Dendritic cell treated with granulocyte-macrophage colony-stimulating factor and Interleukin-4, amounts not matched to agents 40 ng/mL and 50 ng/mL, for 4 days (primary cell): ENCODE measurements around the gene GLB1L.
A peak's percentile ranks its signal among the peaks of the same experiment; 100 is the strongest.

Experiments used
- H3K27ac Mint-ChIP-seq: one replicate; pipeline ENCODE4 v1.8.0; 2022; ENCODE audit warnings: mild to moderate bottlenecking, mixed read lengths
- H3K27me3 Mint-ChIP-seq: one replicate; pipeline ENCODE4 v1.8.0; 2022; ENCODE audit warnings: mild to moderate bottlenecking, mixed read lengths
- H3K36me3 Mint-ChIP-seq: one replicate; pipeline ENCODE4 v1.8.0; 2022; ENCODE audit warnings: low read depth, mixed read lengths
- H3K4me1 Mint-ChIP-seq: one replicate; pipeline ENCODE4 v1.8.0; 2022; ENCODE audit warnings: low read depth, mixed read lengths
- H3K4me3 Mint-ChIP-seq: one replicate; pipeline ENCODE4 v1.8.0; 2022; ENCODE audit warnings: mild to moderate bottlenecking, moderate library complexity, mixed read lengths
- H3K9me3 Mint-ChIP-seq: one replicate; pipeline ENCODE4 v1.8.0; 2022; ENCODE audit warnings: mixed read lengths
- intact Hi-C: fragments of 100-400 bp; cut with micrococcal nuclease; formaldehyde crosslinking; loops from one replicate; pipeline ENCODE4 v1.15.0; 2022

GLB1L gene

GRCh38 chr2:219234331-219234730 lies 10.9 kb downstream of the GLB1L start:
- Mint-ChIP-seq H3K4me1 (peaks cover 16% of the 10 kb centered on the region), H3K27ac (no peak overlapping the region), H3K4me3 (no peak overlapping the region), H3K36me3 (peaks cover 89% of the 10 kb centered on the region), H3K9me3 (no peaks in the 10 kb centered on the region), H3K27me3 (no peaks in the 10 kb centered on the region)
- intact Hi-C loops, result no loop called here

DNA sequence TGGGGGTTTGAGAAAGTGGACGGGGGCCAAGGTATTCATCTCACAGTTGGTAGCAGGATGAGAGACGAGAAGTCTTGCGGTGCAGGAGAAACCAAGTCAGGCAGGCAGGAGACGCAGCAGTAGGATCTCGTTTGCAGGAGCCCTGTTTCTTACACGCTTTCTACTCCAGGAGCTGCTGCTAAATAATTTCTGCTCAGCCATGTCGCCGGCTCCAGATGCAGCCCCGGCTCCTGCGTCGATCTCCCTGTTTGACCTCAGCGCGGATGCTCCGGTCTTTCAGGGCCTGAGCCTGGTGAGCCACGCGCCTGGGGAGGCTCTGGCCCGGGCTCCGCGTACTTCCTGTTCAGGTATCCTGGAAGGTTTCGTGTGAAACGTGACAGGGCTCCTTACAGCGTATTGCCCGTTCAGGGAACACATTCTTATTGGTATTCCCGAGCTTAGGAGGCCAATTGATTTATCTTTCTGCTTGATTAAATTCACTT lies 15.1 kb downstream of the GLB1L start:
- intact Hi-C loops, result no loop called here
- Mint-ChIP-seq H3K9me3 (no peaks in the 10 kb centered on the region), H3K27me3 (peaks cover 6% of the 10 kb centered on the region), H3K4me1 (peaks cover 48% of the 10 kb centered on the region), H3K36me3 (peaks cover 85% of the 10 kb centered on the region), H3K4me3 (peak overlapping the region; percentile 92), H3K27ac (peak overlapping the region; percentile 93)

GRCh38 chr2:219229305-219230058 lies 15.8 kb downstream of the GLB1L start, which contains the start of the genes ANKZF1 and ATG9A:
Gene ANKZF1 (plus strand): TSS chr2:219229806. CDS start chr2:219230258, 452 bp downstream.
Gene ATG9A (minus strand): TSS chr2:219229636. CDS start chr2:219228024, 1,612 bp downstream.
- peak within 1 kb of the TSS; percentile 92 for H3K4me3 Mint-ChIP-seq
- peaks cover 85% of the 10 kb centered on the region for H3K36me3 Mint-ChIP-seq
- no peaks in the 10 kb centered on the region for H3K9me3 Mint-ChIP-seq
- peak within 1 kb of the TSS; percentile 93 for H3K27ac Mint-ChIP-seq
- H3K27me3 Mint-ChIP-seq, result peaks cover 10% of the 10 kb centered on the region
- peaks cover 54% of the 10 kb centered on the region for H3K4me1 Mint-ChIP-seq
- intact Hi-C loops, result loop anchor here (2.0 kb wide), 1 partner anchor 15 kb away; the partner anchor contains the start of genes GLB1L and STK16

GRCh38 chr2:219228911-219229304 lies 16.3 kb downstream of the GLB1L start:
- peaks cover 56% of the 10 kb centered on the region for H3K4me1 Mint-ChIP-seq

GRCh38 chr2:219228041-219228910 lies 17.0 kb downstream of the GLB1L start:
- peaks cover 85% of the 10 kb centered on the region for H3K36me3 Mint-ChIP-seq

More at GRCh38 chr2:219228911-219229304, 16.3 kb downstream of the GLB1L start:
- Mint-ChIP-seq H3K36me3 (peaks cover 85% of the 10 kb centered on the region), H3K27ac (peak overlapping the region; percentile 93), H3K27me3 (peaks cover 16% of the 10 kb centered on the region), H3K9me3 (no peaks in the 10 kb centered on the region), H3K4me3 (peak overlapping the region; percentile 92)
- intact Hi-C loops, result loop anchor here (2.0 kb wide), 1 partner anchor 16 kb away; the partner anchor contains the start of genes GLB1L and STK16

GRCh38 chr2:219225350-219225749 lies 19.9 kb downstream of the GLB1L start:
- Mint-ChIP-seq H3K27me3 (peaks cover 39% of the 10 kb centered on the region), H3K36me3 (peaks cover 96% of the 10 kb centered on the region), H3K4me1 (peaks cover 62% of the 10 kb centered on the region), H3K27ac (peak overlapping the region; percentile 73), H3K9me3 (no peaks in the 10 kb centered on the region), H3K4me3 (peak overlapping the region; percentile 37)
- intact Hi-C loops, result no loop called here

More at GRCh38 chr2:219228041-219228910, 17.0 kb downstream of the GLB1L start:
- H3K4me1 Mint-ChIP-seq, result peaks cover 56% of the 10 kb centered on the region
- H3K4me3 Mint-ChIP-seq, result peak overlapping the region; percentile 92
- intact Hi-C loops, result loop anchor here (2.0 kb wide), 1 partner anchor 17 kb away; the partner anchor contains the start of genes GLB1L and STK16
- H3K27ac Mint-ChIP-seq, result peak overlapping the region; percentile 93
- H3K9me3 Mint-ChIP-seq, result no peaks in the 10 kb centered on the region
- H3K27me3 Mint-ChIP-seq, result peaks cover 22% of the 10 kb centered on the region

DNA sequence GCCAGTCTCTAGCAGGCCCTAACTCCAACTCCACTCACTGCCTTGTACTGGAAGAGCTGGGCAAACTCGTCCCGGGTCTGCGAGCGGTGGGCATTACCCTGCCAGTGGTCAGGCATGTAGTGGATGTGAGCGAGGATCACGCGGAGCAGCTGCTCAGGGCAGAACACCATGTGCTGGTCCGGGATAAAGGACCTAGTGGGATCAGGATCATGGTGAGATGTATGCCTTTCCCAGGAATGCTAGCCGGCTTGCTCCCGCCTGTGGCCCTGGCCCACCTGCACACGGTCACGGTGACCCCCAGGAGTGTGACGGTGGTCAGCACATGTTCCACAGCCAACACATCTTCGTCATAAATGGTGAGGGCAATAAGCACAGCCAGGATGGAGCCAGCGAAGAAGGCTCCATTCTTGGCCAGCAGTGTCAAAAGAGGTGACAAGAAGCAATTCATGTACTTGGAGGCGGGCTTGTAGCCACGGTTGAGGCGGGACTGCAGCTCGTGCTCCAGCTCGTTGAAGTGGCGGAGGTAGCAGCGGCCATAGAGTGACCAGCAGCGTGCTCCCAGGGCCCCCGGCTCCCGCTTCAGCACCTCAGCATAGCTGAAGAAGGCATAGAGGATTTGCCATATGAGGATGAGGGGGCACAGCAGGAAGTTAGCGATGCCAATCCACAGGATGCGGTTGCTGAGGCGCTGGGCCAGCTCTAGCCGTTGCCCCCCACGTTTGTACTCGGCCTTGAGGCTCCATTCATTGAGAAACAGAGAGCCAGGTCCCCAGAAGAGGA lies 21.2 kb downstream of the GLB1L start:
- peaks cover 70% of the 10 kb centered on the region for H3K4me1 Mint-ChIP-seq
- H3K27ac Mint-ChIP-seq, result peak overlapping the region; percentile 73
- H3K9me3 Mint-ChIP-seq, result no peaks in the 10 kb centered on the region
- intact Hi-C loops, result no loop called here
- peaks cover 95% of the 10 kb centered on the region for H3K36me3 Mint-ChIP-seq
- no peak overlapping the region for H3K4me3 Mint-ChIP-seq
- peaks cover 42% of the 10 kb centered on the region for H3K27me3 Mint-ChIP-seq

DNA sequence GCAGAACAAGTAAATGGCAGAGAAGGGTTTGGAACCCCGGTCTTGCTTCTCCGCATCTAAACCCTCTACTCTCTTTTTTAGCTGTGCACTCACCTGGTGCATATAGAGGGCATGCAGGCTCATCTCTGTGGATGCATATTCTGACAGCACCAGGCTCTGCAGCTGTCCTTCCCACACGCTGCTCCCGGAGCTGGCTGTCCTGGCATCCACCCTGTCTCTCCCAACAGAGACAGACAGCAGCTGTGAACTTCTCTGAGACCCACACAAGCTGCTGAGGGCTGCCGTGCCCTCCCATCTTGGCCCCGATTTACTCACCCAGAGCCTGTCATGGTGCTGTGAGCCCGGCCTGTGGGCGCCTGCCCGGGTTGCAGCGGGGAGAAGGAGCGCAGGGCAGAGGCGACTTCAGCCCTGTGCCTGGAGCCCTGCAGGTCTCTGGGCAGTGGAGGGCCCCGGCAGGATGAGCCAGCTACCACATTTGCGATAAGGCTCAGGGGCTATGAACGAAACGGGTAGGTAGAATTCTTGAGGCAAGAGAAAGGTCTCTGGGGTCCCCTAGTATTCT lies 23.2 kb downstream of the GLB1L start:
- H3K27ac Mint-ChIP-seq, result peak overlapping the region; percentile 1
- H3K4me1 Mint-ChIP-seq, result peaks cover 68% of the 10 kb centered on the region
- no peak overlapping the region for H3K4me3 Mint-ChIP-seq
- peaks cover 79% of the 10 kb centered on the region for H3K36me3 Mint-ChIP-seq
- peaks cover 35% of the 10 kb centered on the region for H3K27me3 Mint-ChIP-seq
- no peaks in the 10 kb centered on the region for H3K9me3 Mint-ChIP-seq
- intact Hi-C loops, result no loop called here

DNA sequence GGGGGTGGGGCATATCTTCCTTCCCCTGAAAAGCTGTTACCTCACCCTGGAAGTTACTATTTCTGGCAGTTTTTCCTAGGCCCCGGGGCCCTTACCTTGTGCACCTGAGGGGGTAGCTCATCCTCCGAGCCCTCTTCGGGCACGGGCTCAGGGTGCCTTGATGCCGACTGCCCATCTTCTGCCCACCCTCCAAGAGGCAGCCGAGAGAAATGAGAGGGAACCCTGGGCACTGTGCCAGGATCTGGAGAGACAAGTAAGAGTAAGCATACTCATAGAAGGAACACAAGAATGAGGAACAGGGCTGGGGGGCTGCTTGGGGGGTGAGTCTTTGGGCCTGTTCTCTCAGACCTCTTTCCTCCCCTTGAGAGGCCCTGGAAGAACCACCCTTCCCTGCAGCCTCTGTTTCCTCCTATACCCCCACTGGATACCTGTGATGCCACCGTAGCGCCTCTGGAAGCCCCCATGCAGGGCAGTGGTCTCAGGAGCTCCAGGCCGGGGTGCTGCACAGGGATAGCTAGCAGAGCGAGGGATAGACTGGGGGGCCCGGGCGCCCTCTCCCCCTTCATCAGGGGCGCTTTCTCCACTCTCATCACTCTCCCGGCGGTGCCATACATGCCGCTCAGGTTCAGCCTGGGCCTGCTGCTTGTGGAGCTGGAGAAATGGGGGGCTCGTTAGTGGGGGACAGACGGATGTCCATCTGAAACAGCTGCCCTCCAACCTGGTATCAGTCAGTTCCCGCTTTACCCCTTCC lies 24.4 kb downstream of the GLB1L start:
- intact Hi-C loops, result no loop called here
- peaks cover 70% of the 10 kb centered on the region for H3K4me1 Mint-ChIP-seq
- no peak overlapping the region for H3K4me3 Mint-ChIP-seq
- H3K27me3 Mint-ChIP-seq, result peaks cover 47% of the 10 kb centered on the region
- peaks cover 78% of the 10 kb centered on the region for H3K36me3 Mint-ChIP-seq
- H3K9me3 Mint-ChIP-seq, result no peaks in the 10 kb centered on the region
- peak overlapping the region; percentile 13 for H3K27ac Mint-ChIP-seq

GRCh38 chr2:219219784-219220532 lies 25.3 kb downstream of the GLB1L start:
- Mint-ChIP-seq H3K9me3 (no peaks in the 10 kb centered on the region), H3K27me3 (peaks cover 48% of the 10 kb centered on the region), H3K4me3 (no peak overlapping the region), H3K27ac (peak overlapping the region; percentile 94), H3K4me1 (peaks cover 63% of the 10 kb centered on the region), H3K36me3 (peaks cover 74% of the 10 kb centered on the region)
- intact Hi-C loops, result loop anchor here (2.0 to 5.0 kb wide), 2 partner anchors 32 to 59 kb away; partner anchors contain the start of genes NHEJ1, TUBA4A and TUBA4B

DNA sequence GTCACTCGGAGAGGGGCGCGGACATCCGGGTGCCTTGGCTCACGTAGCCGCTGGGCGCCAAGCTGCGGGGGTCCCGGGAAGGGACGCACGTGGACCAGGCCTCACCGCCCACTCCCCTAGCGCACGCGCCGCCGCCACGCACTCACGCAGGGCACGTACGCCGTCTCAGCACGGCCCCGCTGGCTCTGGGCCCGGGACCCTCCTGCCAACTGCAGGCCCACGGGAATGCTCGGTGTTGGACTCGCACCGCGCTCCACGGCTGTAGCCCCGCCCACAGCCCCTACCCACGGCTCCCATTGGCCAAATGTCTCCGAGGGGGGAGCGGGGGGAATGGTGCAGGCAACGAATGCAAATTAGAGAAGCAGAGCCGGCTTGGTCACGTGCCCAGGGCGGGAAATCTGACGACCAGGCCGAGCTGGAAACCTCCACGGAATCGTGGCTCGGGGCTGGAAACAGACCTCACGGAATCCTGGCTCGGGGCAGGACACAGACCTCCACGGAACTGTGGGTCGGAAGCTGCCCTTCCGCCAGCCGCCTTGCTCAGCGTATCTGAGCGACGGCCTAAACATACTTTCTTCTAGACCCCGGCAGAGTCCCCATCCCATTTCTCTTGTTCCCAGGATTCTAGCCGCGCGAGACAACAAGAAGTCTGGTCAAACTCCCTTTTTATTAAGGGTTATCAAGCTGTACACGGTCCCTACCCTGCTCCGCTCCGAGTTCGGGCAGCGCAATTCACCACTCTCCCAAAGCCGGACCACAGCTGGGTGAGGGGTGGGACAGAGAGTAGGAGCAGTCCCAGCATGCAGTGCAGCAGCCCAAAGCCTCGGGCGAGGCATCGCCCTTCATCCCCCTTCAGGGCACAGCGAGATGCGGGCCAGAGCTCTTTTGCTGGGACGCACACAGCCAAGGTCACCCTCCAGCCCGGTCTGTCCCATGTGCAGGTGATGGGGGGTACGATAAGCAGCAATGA lies 26.2 kb downstream of the GLB1L start, which contains the start of gene ABCB6:
ABCB6 (minus strand) TSS at position 227 of the 970 bp plus-strand sequence. CDS start 285 bp downstream, outside the sequence.
- Mint-ChIP-seq H3K36me3 (peaks cover 74% of the 10 kb centered on the region), H3K9me3 (no peaks in the 10 kb centered on the region), H3K27me3 (peaks cover 42% of the 10 kb centered on the region), H3K4me3 (peak within 1 kb of the TSS; percentile 74), H3K27ac (peak within 1 kb of the TSS; percentile 94), H3K4me1 (peaks cover 56% of the 10 kb centered on the region)
- intact Hi-C loops, result loop anchor here (2.0 to 5.0 kb wide), 2 partner anchors 33 to 58 kb away; partner anchors contain the start of genes NHEJ1, TUBA4A and TUBA4B
